GM12892 (cell line): ENCODE data around the gene HADHA.

Source experiments
- POLR2A ChIP-seq: IDR thresholded peaks from 2 replicates; pipeline ENCODE4 v1.6.1; 2011; ENCODE audit warnings: low read depth, low read length, control low read depth
- POLR2AphosphoS5 ChIP-seq: IDR thresholded peaks from 2 replicates; pipeline ENCODE4 v1.6.1; 2011; ENCODE audit warnings: low read depth, low read length, control low read depth

- TF ChIP-seq POLR2A (no peak), POLR2AphosphoS5 (no peak)
Measured at GRCh38 chr2:26162963-26163362, 81.5 kb downstream of the HADHA start.
